Psoas muscle (tissue), 8 donors: Measurements from ENCODE around the gene IQSEC1. TPM values are rescaled to one million over a fixed set of nuclear protein-coding genes. Genes with fewer than 3 reads are reported as not detected.
A peak's percentile ranks its signal among the peaks of the same experiment; 100 is the strongest.

Source experiments
- ATAC-seq, 4 donors: fragments of 200-7000 bp; cut with Tn5 transposase; one replicate each; pipeline ENCODE4 v1.9.1; 2020; ENCODE audit warnings: moderate library complexity in 3 of 4, mild to moderate bottlenecking in 2 of 4
- DNase-seq, 2 donors: peaks; one replicate each; pipeline ENCODE4 v3.0.0-alpha.2; 2020
- H3K27ac ChIP-seq: fragments of 200-600 bp; one replicate; pipeline ENCODE4 v1.8.0; 2022
- H3K27me3 ChIP-seq, 3 donors: fragments of 200-600 bp in 1 of 3; one replicate each; pipeline versions ENCODE4 v1.6.1 to v1.8.0; 2013 to 2022; ENCODE audit warnings: low read length in 2 of 3, mild to moderate bottlenecking in 2 of 3, moderate library complexity in 1 of 3; ENCODE audit not compliant: insufficient read depth in 3 of 3
- H3K36me3 ChIP-seq, 2 donors: fragments of 200-600 bp in 1 of 2; one replicate each; pipeline versions ENCODE4 v1.6.1 to v1.8.0; 2013 to 2022; ENCODE audit warnings: low read depth in 1 of 2, mild to moderate bottlenecking in 1 of 2, moderate library complexity in 1 of 2; ENCODE audit not compliant: insufficient read depth in 1 of 2
- H3K4me1 ChIP-seq: fragments of 200-600 bp; one replicate; pipeline ENCODE4 v1.8.0; 2022
- H3K4me3 ChIP-seq: fragments of 200-600 bp; one replicate; pipeline ENCODE4 v1.8.0; 2022; ENCODE audit warnings: mild to moderate bottlenecking
- H3K9me3 ChIP-seq: fragments of 200-600 bp; one replicate; pipeline ENCODE4 v1.8.0; 2022
- CTCF ChIP-seq: fragments of 200-600 bp; IDR thresholded peaks from one replicate; pipeline ENCODE4 v1.8.0; 2022; ENCODE audit warnings: antibody characterized with exemption
- WGBS, 3 donors: extraction: QIAGEN DNeasy Blood & Tissue Kit; methylation state at CpG; one replicate each; pipeline versions ENCODE4 v1.1.6 to v1.1.7; 2013; 5-methylcytosine and 5-hydroxymethylcytosine counted together
- intact Hi-C, 2 donors: fragments of 100-400 bp; cut with DNase I; formaldehyde crosslinking; loops; one replicate each; pipeline versions ENCODE4 v1.11.0 to v1.14.2; 2022
- polyA plus RNA-seq, 3 donors: library from polyadenylated mRNA; stranded (reverse); fragments of 200-250 nt; gene quantifications; one replicate each; pipeline ENCODE4 v1.2.3, GENCODE V29; 2013
- total RNA-seq, 4 donors: library from RNA; stranded (reverse); fragmentation: NEBNext Ultra II Directional in 2 of 4; extraction: Animal tissue kit (Norgen Biotek cat#: 25700) in 2 of 4; gene quantifications; one replicate each; pipeline versions ENCODE4 v1.2.1 to v1.2.4, GENCODE V29; 2021 to 2023
- donor health status: healthy with polysubstance abuse.
- donor health status: DM: no; HTN: no; CAD: no; lungs with moderate emphysema.
- donor health status: Bipolar disorder and iron deficiency.
- donor health status: healthy.
- donor health status: DM: yes; HTN: yes; CAD: no.
- donor health status: DM: no; HTN: no; CAD: no.
- donor health status: DM: no; HTN: no; CAD: no.
- donor health status: DM: yes; HTN: yes; CAD: no.

The IQSEC1 gene
- total and polyA plus RNA-seq, 7 donors: 8.6 to 45.4 (median 28.0) TPM

GRCh38 chr3:12959410-12959809, 113.8 kb downstream of the IQSEC1 start:
- Histone ChIP-seq H3K4me1 (peaks cover 99% of the 10 kb centered on the region), H3K4me3 (peak overlapping the region; percentile 30), H3K27me3 (no peaks in the 10 kb centered on the region), H3K36me3 (no peaks in the 10 kb centered on the region), H3K9me3 (no peaks in the 10 kb centered on the region), H3K27ac (peak overlapping the region; percentile 55)
- TF ChIP-seq CTCF: no peak
- WGBS, 3 donors: 52 to 77% (median 54%) methylated on average over 7 of the region's 7 CpGs
- intact Hi-C loops: no loop called here
- DNase-seq (peak in 1 of 2 donors; percentile 45), ATAC-seq (peak in 1 of 4 donors; percentile 6)

GRCh38 chr3:12957824-12958792, 115.1 kb downstream of the IQSEC1 start:
- Histone ChIP-seq H3K27ac (peak overlapping the region; percentile 54), H3K36me3 (no peaks in the 10 kb centered on the region), H3K4me1 (peaks cover 99% of the 10 kb centered on the region), H3K9me3 (no peaks in the 10 kb centered on the region), H3K4me3 (no peak overlapping the region), H3K27me3 (no peaks in the 10 kb centered on the region)
- 93 to 95% (median 95%) methylated on average over 13 of the region's 13 CpGs for WGBS, 3 donors
- ATAC-seq (no peak), DNase-seq (peak in 1 of 2 donors; percentile 28)
- intact Hi-C loops: no loop called here
- TF ChIP-seq CTCF: no peak

- peak in 1 of 2 donors; percentile 33 for DNase-seq
- Histone ChIP-seq H3K27me3 (no peaks in the 10 kb centered on the region), H3K27ac (peak overlapping the region; percentile 54), H3K36me3 (no peaks in the 10 kb centered on the region), H3K4me1 (peaks cover 99% of the 10 kb centered on the region), H3K4me3 (no peak overlapping the region), H3K9me3 (no peaks in the 10 kb centered on the region)
- WGBS, 3 donors: 49 to 77% (median 71%) methylated on average over 8 of the region's 8 CpGs
- intact Hi-C loops: no loop called here
- ATAC-seq: no peak
- no peak for TF ChIP-seq CTCF
These were observed 115.9 kb downstream of the IQSEC1 start for GRCh38 chr3:12957339-12957738.

- H3K36me3 ChIP-seq: no peaks in the 10 kb centered on the region
- 66 to 86% (median 75%) methylated on average over 5 of the region's 5 CpGs for WGBS, 3 donors
- H3K4me1 ChIP-seq: peaks cover 96% of the 10 kb centered on the region
- peak overlapping the region; percentile 78 for H3K27ac ChIP-seq
- no peak for TF ChIP-seq CTCF
- H3K9me3 ChIP-seq: no peaks in the 10 kb centered on the region
- H3K27me3 ChIP-seq: no peaks in the 10 kb centered on the region
- ATAC-seq (no peak), DNase-seq (no peak)
- H3K4me3 ChIP-seq: no peak overlapping the region
- intact Hi-C loops: no loop called here
These were observed 116.9 kb downstream of the IQSEC1 start for GRCh38 chr3:12956316-12956660.
